HG03135 (cell line): ENCODE data around the gene DDX31.

Experiments
- ATAC-seq: cut with Tn5 transposase; IDR thresholded peaks from one replicate; pipeline ENCODE4 v1.9.1; 2021; ENCODE audit warnings: mild to moderate bottlenecking, moderate library complexity; ENCODE audit not compliant: unreplicated experiment

Gene DDX31

GRCh38 chr9:132637801-132638200, 32.0 kb downstream of the DDX31 start:
- no peak for ATAC-seq

- ATAC-seq = no peak
Measured at GRCh38 chr9:132637351-132637750, 32.4 kb downstream of the DDX31 start.

GRCh38 chr9:132634327-132634726, 35.5 kb downstream of the DDX31 start:
- no peak for ATAC-seq

GRCh38 chr9:132632413-132633129, 37.2 kb downstream of the DDX31 start:
- no peak for ATAC-seq

GRCh38 chr9:132631685-132632084, 38.1 kb downstream of the DDX31 start:
- no peak for ATAC-seq

GRCh38 chr9:132631280-132631679, 38.5 kb downstream of the DDX31 start:
- ATAC-seq = no peak

- no peak for ATAC-seq
Measured at GRCh38 chr9:132630811-132631210, 39.0 kb downstream of the DDX31 start.

GRCh38 chr9:132630116-132630515, 39.7 kb downstream of the DDX31 start:
- ATAC-seq = no peak

GRCh38 chr9:132628746-132629145, 41.0 kb downstream of the DDX31 start:
- no peak for ATAC-seq

- ATAC-seq = no peak
Measured at GRCh38 chr9:132627594-132627993, 42.2 kb downstream of the DDX31 start.

GRCh38 chr9:132627106-132627505, 42.7 kb downstream of the DDX31 start:
- ATAC-seq = no peak

GRCh38 chr9:132626285-132626684, 43.5 kb downstream of the DDX31 start:
- ATAC-seq = no peak

GRCh38 chr9:132622159-132622558, 47.6 kb downstream of the DDX31 start:
- ATAC-seq = no peak

GRCh38 chr9:132616725-132617124, 53.1 kb downstream of the DDX31 start:
- no peak for ATAC-seq

- ATAC-seq = no peak
Measured at GRCh38 chr9:132615774-132616173, 54.0 kb downstream of the DDX31 start.

GRCh38 chr9:132614324-132614723, 55.5 kb downstream of the DDX31 start:
- ATAC-seq = no peak

GRCh38 chr9:132610661-132611060, 59.1 kb downstream of the DDX31 start:
- ATAC-seq = no peak

GRCh38 chr9:132609829-132610228, 60.0 kb downstream of the DDX31 start:
- no peak for ATAC-seq

- no peak for ATAC-seq
Measured at GRCh38 chr9:132609184-132609583, 60.6 kb downstream of the DDX31 start.

GRCh38 chr9:132606066-132606465, 63.7 kb downstream of the DDX31 start:
- no peak for ATAC-seq

GRCh38 chr9:132605387-132605786, 64.4 kb downstream of the DDX31 start:
- no peak for ATAC-seq

GRCh38 chr9:132602207-132602606, 67.6 kb downstream of the DDX31 start:
- no peak for ATAC-seq

GRCh38 chr9:132600326-132600984, 69.3 kb downstream of the DDX31 start:
- ATAC-seq = no peak
